CD4-positive, alpha-beta memory T cell (primary cell): Measurements from ENCODE around the gene EFNA4. TPM values are rescaled to one million over a fixed set of nuclear protein-coding genes. Genes with fewer than 3 reads are reported as not detected.

Experiments used
- CTCF ChIA-PET: fragments of 350-600 bp; sonication (Branson Sonifier 250); formaldehyde crosslinking; loops from one replicate; lab custom pipeline; 2021; ENCODE audit warnings: inconsistent platforms; ENCODE audit not compliant: partially characterized antibody; lab: Charles Lee
- POLR2A ChIA-PET: fragments of 350-600 bp; sonication (Branson Sonifier 250); formaldehyde crosslinking; loops from one replicate; lab custom pipeline; 2021; ENCODE audit not compliant: partially characterized antibody; lab: Charles Lee
- DNase-seq, 5 donors: peaks; one replicate each; pipeline versions ENCODE4 v3.0.0 to v3.0.0-alpha.2; 2020 to 2022; ENCODE audit warnings: mixed read lengths in 1 of 5
- H3K27ac ChIP-seq: one replicate; pipeline ENCODE4 v1.7.0; 2013; ENCODE audit warnings: low read depth, low read length
- H3K27me3 ChIP-seq: 2 replicates; pipeline ENCODE4 v1.7.0; 2013; ENCODE audit warnings: mild to moderate bottlenecking, low read length, moderate library complexity; ENCODE audit not compliant: insufficient read depth
- H3K36me3 ChIP-seq: 2 replicates; pipeline ENCODE4 v1.7.0; 2013; ENCODE audit warnings: mild to moderate bottlenecking, low read length, moderate library complexity; ENCODE audit not compliant: insufficient read depth
- H3K4me1 ChIP-seq: 2 replicates; pipeline ENCODE4 v1.7.0; 2013; ENCODE audit warnings: mild to moderate bottlenecking, low read length, moderate library complexity; ENCODE audit not compliant: insufficient read depth
- H3K4me3 ChIP-seq, 2 donors: one replicate each; pipeline ENCODE4 v1.7.0; 2013; ENCODE audit warnings: low read length in 2 of 2, mild to moderate bottlenecking in 1 of 2
- H3K9me3 ChIP-seq, 2 donors: one replicate each; pipeline ENCODE4 v1.7.0; 2013; ENCODE audit warnings: low read length in 2 of 2, control low read depth in 1 of 2; ENCODE audit not compliant: control insufficient read depth in 1 of 2
- H3K27ac Mint-ChIP-seq, 7 donors: one replicate each; pipeline ENCODE4 v1.8.0; 2020 to 2021; ENCODE audit warnings: mixed read lengths in 7 of 7, mild to moderate bottlenecking in 6 of 7, inconsistent platforms in 3 of 7, moderate library complexity in 3 of 7
- H3K27me3 Mint-ChIP-seq, 2 donors: one replicate each; pipeline ENCODE4 v1.8.0; 2020 to 2021; ENCODE audit warnings: mixed read lengths in 2 of 2
- H3K36me3 Mint-ChIP-seq, 2 donors: one replicate each; pipeline ENCODE4 v1.8.0; 2020 to 2021; ENCODE audit warnings: mixed read lengths in 2 of 2, inconsistent platforms in 1 of 2, mild to moderate bottlenecking in 1 of 2
- H3K4me1 Mint-ChIP-seq, 4 donors: one replicate each; pipeline ENCODE4 v1.8.0; 2020 to 2021; ENCODE audit warnings: mixed read lengths in 4 of 4, mild to moderate bottlenecking in 1 of 4
- H3K4me3 Mint-ChIP-seq, 8 donors: one replicate each; pipeline ENCODE4 v1.8.0; 2020 to 2021; ENCODE audit warnings: mixed read lengths in 8 of 8, mild to moderate bottlenecking in 7 of 8, moderate library complexity in 6 of 8, inconsistent platforms in 3 of 8
- H3K9me3 Mint-ChIP-seq, 8 donors: one replicate each; pipeline ENCODE4 v1.8.0; 2020 to 2021; ENCODE audit warnings: mixed read lengths in 8 of 8, mild to moderate bottlenecking in 5 of 8, inconsistent platforms in 3 of 8, moderate library complexity in 1 of 8
- intact Hi-C: fragments of 100-400 bp; cut with micrococcal nuclease; formaldehyde crosslinking; loops from one replicate; pipeline ENCODE4 v1.15.1; 2023
- polyA plus RNA-seq, 2 donors: library from polyadenylated mRNA; unstranded; fragments of 300-500 nt; fragmentation: Illumina TruSeq; gene quantifications; one replicate each; pipeline ENCODE4 v1.2.3, GENCODE V29; 2021
- total RNA-seq, 2 experiments: library from RNA; stranded (reverse); gene quantifications; one replicate each; pipeline ENCODE4 v1.2.3, GENCODE V29; 2021

The EFNA4 gene
- total and polyA plus RNA-seq, 4 experiments from 2014 or later, result 2.5 to 8.5 (median 4.7) TPM

DNA sequence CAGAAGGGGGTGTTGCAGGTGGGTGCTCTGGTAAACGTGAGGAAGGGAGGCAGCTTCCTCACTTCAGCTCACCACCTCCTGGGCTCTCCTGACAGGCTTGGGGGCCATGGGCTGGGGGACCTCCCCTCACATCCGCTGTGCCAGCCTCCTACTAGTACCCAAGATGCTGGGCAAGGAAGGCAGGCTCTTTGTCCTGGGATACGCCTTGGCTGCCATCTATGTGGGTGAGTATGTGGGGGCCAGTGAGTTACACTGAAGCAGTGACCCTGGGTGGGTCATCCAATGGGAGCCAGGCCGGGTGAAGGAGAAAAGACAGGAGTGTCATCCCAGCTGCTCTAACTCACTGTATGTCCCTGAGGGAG, 24.3 kb upstream of the EFNA4 start:
- no peak overlapping the region for H3K27ac ChIP-seq
- H3K4me1 Mint-ChIP-seq, result no peaks in the 10 kb centered on the region
- no peak overlapping the region for H3K4me3 Mint-ChIP-seq
- POLR2A ChIA-PET, result no interaction called here
- peaks cover 0 to 1% of the 10 kb centered on the region in 2 donors for H3K27me3 Mint-ChIP-seq
- no peak for DNase-seq
- CTCF ChIA-PET, result no interaction called here
- peak overlapping the region in 1 of 7 donors; percentile 36 for H3K27ac Mint-ChIP-seq
- H3K27me3 ChIP-seq, result no peaks in the 10 kb centered on the region
- intact Hi-C loops, result no loop called here
- H3K36me3 ChIP-seq, result no peaks in the 10 kb centered on the region
- H3K9me3 Mint-ChIP-seq, result no peaks in the 10 kb centered on the region
- no peaks in the 10 kb centered on the region for H3K36me3 Mint-ChIP-seq
- H3K9me3 ChIP-seq, result no peaks in the 10 kb centered on the region
- H3K4me3 ChIP-seq, result no peak overlapping the region
- no peaks in the 10 kb centered on the region for H3K4me1 ChIP-seq

DNA sequence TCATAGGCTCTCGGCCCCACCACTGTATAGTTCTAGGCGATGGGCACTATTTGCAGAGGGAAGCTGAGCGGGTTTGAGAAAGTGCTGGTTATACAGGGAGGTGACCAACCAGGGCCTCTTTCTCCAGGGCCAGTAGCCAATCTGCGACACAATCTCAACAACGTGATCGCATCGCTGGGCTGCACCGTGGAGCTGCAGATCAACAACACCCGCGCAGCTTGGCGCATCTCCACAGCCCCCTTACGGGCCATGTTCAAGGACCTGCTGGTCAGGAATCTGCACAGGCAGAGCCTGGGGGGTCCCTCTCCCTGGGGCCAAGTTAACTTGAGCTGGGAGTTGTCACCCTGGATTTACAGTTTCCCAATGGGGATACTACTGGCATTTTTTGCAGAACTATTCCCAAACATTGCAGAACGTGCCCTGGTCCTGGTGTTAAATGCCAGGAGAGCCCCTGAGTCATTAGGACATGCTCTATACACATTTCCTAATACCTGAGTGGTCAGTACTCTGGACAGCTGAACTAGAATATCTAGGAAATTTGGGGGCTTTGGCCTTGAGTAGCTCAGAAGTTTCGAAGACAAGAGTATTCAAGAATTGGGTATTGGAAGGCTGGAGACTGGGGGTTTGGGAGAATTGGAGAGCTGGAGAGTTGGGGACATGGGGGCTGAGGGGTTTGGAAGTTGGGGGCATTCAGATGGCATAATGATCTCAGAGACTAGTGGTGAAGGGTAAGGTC, 23.0 kb upstream of the EFNA4 start:
- H3K4me1 ChIP-seq, result no peaks in the 10 kb centered on the region
- H3K27me3 Mint-ChIP-seq, result peaks cover 0 to 1% of the 10 kb centered on the region in 2 donors
- POLR2A ChIA-PET, result interaction anchor here (0.8 kb wide), 1 partner anchor 85 kb away, joined by 3 read pairs; no protein-coding TSS in a partner anchor
- H3K36me3 ChIP-seq, result no peaks in the 10 kb centered on the region
- H3K9me3 Mint-ChIP-seq, result no peaks in the 10 kb centered on the region
- CTCF ChIA-PET, result interaction anchor here (1.0 to 7.9 kb wide), 6 partner anchors 11 to 51 kb away, joined by 3 to 63 read pairs (median 12); partner anchors contain the start of gene ADAM15
- H3K4me3 Mint-ChIP-seq, result no peak overlapping the region
- H3K4me3 ChIP-seq, result no peak overlapping the region
- H3K36me3 Mint-ChIP-seq, result no peaks in the 10 kb centered on the region
- H3K4me1 Mint-ChIP-seq, result peaks cover 5 to 7% (median 5%) of the 10 kb centered on the region in 4 donors
- no peaks in the 10 kb centered on the region for H3K9me3 ChIP-seq
- no peak overlapping the region for H3K27ac Mint-ChIP-seq
- H3K27me3 ChIP-seq, result no peaks in the 10 kb centered on the region
- no peak for DNase-seq
- no peak overlapping the region for H3K27ac ChIP-seq
- intact Hi-C loops, result no loop called here

DNA sequence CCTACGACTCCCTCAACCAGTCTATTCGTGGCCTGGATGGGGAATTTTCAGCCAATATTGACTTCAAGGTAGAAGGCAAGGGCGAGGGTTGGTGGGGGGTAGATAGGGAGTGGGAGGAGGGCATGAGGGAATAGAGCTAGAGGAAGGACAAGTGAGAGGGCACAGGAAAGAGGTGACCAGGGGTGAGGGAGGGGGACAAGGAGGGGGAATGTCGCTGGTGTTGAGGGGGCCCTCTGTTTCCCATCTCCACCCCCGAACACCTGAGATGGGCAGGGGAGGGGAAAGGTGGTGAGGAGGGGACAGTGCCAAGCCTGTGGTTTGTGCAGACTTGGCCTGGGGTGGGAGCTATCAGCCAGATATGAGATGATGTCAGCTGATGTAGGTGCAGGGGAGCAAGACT, 20.8 kb upstream of the EFNA4 start:
- H3K36me3 Mint-ChIP-seq, result no peaks in the 10 kb centered on the region
- Histone ChIP-seq H3K36me3 (no peaks in the 10 kb centered on the region), H3K27ac (no peak overlapping the region), H3K4me3 (no peak overlapping the region), H3K27me3 (no peaks in the 10 kb centered on the region), H3K4me1 (no peaks in the 10 kb centered on the region), H3K9me3 (no peaks in the 10 kb centered on the region)
- ChIA-PET CTCF (interaction anchor here (0.9 to 10.7 kb wide), 10 partner anchors 11 to 136 kb away, joined by 3 to 203 read pairs (median 8); partner anchors contain the start of genes EFNA4, FLAD1 and PMVK), POLR2A (interaction anchor here (2.9 to 5.8 kb wide), 2 partner anchors 19 to 42 kb away, joined by 14 to 36 read pairs; partner anchors contain the start of gene EFNA4)
- peaks cover 5 to 7% (median 5%) of the 10 kb centered on the region in 4 donors for H3K4me1 Mint-ChIP-seq
- DNase-seq, result no peak
- no peaks in the 10 kb centered on the region for H3K9me3 Mint-ChIP-seq
- H3K27ac Mint-ChIP-seq, result no peak overlapping the region
- H3K27me3 Mint-ChIP-seq, result peaks cover 0 to 1% of the 10 kb centered on the region in 2 donors
- no peak overlapping the region for H3K4me3 Mint-ChIP-seq
- intact Hi-C loops, result no loop called here

DNA sequence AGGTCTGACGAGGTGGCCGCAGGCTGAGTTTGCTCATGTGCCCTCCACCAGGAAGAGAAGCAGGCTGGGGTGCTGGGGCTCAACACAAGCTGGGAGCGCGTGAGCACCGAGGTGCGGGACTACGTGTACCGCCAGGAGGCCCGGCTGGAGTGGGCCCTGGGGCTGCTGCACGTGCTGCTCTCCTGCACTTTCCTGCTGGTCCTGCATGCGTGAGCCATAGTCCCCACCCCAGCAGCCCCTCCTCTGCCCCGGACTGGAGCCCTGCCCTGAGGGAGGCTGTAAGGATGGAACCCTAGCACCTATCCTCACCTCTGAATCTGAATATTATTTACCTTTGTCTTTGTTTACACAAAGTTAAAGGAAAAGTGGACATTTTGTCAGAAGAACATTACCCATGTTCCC, 20.2 kb upstream of the EFNA4 start:
- ChIA-PET CTCF (interaction anchor here (0.8 to 10.7 kb wide), 13 partner anchors 10 to 136 kb away, joined by 3 to 203 read pairs (median 8); partner anchors contain the start of genes EFNA4, FLAD1 and KRTCAP2), POLR2A (interaction anchor here (0.8 to 5.8 kb wide), 5 partner anchors 11 to 88 kb away, joined by 3 to 36 read pairs (median 4); partner anchors contain the start of genes EFNA3, EFNA4 and PBXIP1)
- H3K4me3 ChIP-seq, result no peak overlapping the region
- Mint-ChIP-seq H3K9me3 (no peaks in the 10 kb centered on the region), H3K36me3 (no peaks in the 10 kb centered on the region), H3K27me3 (no peaks in the 10 kb centered on the region), H3K27ac (no peak overlapping the region), H3K4me3 (no peak overlapping the region), H3K4me1 (peaks cover 5 to 7% (median 5%) of the 10 kb centered on the region in 4 donors)
- no peak overlapping the region for H3K27ac ChIP-seq
- no peaks in the 10 kb centered on the region for H3K4me1 ChIP-seq
- H3K9me3 ChIP-seq, result no peaks in the 10 kb centered on the region
- intact Hi-C loops, result no loop called here
- DNase-seq, result no peak
- no peaks in the 10 kb centered on the region for H3K36me3 ChIP-seq
- H3K27me3 ChIP-seq, result no peaks in the 10 kb centered on the region

DNA sequence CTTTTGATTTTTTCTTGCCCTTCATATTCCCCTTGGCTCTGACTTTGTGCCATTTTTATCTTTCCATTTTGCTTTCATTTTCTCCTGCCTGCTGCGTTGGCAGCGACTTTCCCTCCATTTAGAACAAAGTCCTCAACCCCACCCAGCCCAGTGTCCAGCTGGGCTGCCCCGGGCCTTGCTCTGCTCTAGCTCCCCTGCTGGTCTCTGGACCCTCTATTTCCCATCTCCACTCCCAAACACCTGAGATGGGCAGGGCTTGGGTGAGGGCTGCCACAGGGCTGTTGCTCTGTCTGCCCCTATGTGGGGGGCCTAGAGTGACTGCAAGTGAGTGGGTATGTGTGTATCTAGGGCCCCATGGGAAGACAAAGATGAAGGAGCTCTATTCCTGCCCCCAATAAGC, 19.7 kb upstream of the EFNA4 start:
- Mint-ChIP-seq H3K27ac (peak overlapping the region in 1 of 7 donors; percentile 14), H3K9me3 (no peaks in the 10 kb centered on the region), H3K27me3 (no peaks in the 10 kb centered on the region), H3K4me3 (no peak overlapping the region), H3K36me3 (no peaks in the 10 kb centered on the region), H3K4me1 (peaks cover 5 to 7% (median 5%) of the 10 kb centered on the region in 4 donors)
- H3K36me3 ChIP-seq, result no peaks in the 10 kb centered on the region
- no peak for DNase-seq
- no peaks in the 10 kb centered on the region for H3K9me3 ChIP-seq
- ChIA-PET POLR2A (interaction anchor here (0.8 to 5.8 kb wide), 5 partner anchors 11 to 88 kb away, joined by 3 to 36 read pairs (median 4); partner anchors contain the start of genes EFNA3, EFNA4 and PBXIP1), CTCF (interaction anchor here (0.6 to 10.7 kb wide), 24 partner anchors 10 to 1207 kb away, joined by 3 to 203 read pairs (median 5); partner anchors contain the start of genes EFNA4, FLAD1 and KRTCAP2)
- no peak overlapping the region for H3K4me3 ChIP-seq
- intact Hi-C loops, result no loop called here
- H3K27me3 ChIP-seq, result no peaks in the 10 kb centered on the region
- no peak overlapping the region for H3K27ac ChIP-seq
- H3K4me1 ChIP-seq, result no peaks in the 10 kb centered on the region

DNA sequence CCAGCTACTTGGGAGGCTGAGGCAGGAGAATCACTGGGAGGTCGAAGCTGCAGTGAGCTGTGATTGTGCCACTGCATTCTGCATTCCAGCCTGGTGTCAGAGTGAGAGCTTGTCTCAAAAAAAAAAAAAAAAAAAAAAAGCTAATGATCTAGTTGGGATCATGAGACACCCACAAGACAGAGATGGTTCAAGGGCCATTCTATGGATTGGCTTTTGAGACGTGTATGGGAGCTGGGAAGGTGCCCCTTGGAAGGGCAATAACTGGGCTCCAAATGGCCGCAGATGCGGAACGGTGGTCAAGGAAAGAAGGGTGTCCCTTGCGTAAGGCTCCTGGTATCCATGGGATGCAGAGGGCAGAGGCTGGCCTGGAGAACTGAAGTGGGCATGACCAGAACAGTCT, 19.2 kb upstream of the EFNA4 start:
- CTCF ChIA-PET, result interaction anchor here (0.6 to 10.7 kb wide), 27 partner anchors 9 to 1206 kb away, joined by 3 to 203 read pairs (median 5); partner anchors contain the start of genes EFNA4, FLAD1 and KRTCAP2
- Mint-ChIP-seq H3K4me3 (no peak overlapping the region), H3K36me3 (no peaks in the 10 kb centered on the region), H3K9me3 (no peaks in the 10 kb centered on the region), H3K4me1 (peaks cover 5 to 10% (median 6%) of the 10 kb centered on the region in 4 donors), H3K27ac (no peak overlapping the region), H3K27me3 (no peaks in the 10 kb centered on the region)
- Histone ChIP-seq H3K36me3 (no peaks in the 10 kb centered on the region), H3K4me3 (no peak overlapping the region), H3K9me3 (no peaks in the 10 kb centered on the region), H3K27me3 (no peaks in the 10 kb centered on the region), H3K27ac (no peak overlapping the region), H3K4me1 (no peaks in the 10 kb centered on the region)
- POLR2A ChIA-PET, result interaction anchor here (0.8 to 5.8 kb wide), 6 partner anchors 10 to 89 kb away, joined by 3 to 36 read pairs (median 4); partner anchors contain the start of genes EFNA3, EFNA4 and PBXIP1
- no peak for DNase-seq
- intact Hi-C loops, result no loop called here
